WTC11 (cell line): Measurements from ENCODE around the gene ZNF700.

Source experiments
- NFE2L1 ChIP-seq: sonication (generic); formaldehyde crosslinking; IDR thresholded peaks from 2 replicates; pipeline ENCODE4 v1.8.1; 2023; ENCODE audit warnings: missing genetic modification reagents
- NR2C2 ChIP-seq: sonication (generic); formaldehyde crosslinking; IDR thresholded peaks from 2 replicates; pipeline ENCODE4 v1.8.0; 2022; ENCODE audit warnings: mild to moderate bottlenecking, missing genetic modification reagents
- NR3C1 ChIP-seq: sonication (generic); formaldehyde crosslinking; conservative IDR thresholded peaks from 2 replicates; pipeline ENCODE4 v1.8.1; 2023; ENCODE audit warnings: low read depth, mild to moderate bottlenecking, missing genetic modification reagents
- TP53 ChIP-seq: sonication (generic); formaldehyde crosslinking; IDR thresholded peaks from 2 replicates; pipeline ENCODE4 v1.8.1; 2023; ENCODE audit warnings: mild to moderate bottlenecking, missing genetic modification reagents
- ZNF138 ChIP-seq: sonication (generic); formaldehyde crosslinking; conservative IDR thresholded peaks from 2 replicates; pipeline ENCODE4 v1.8.1; 2022; ENCODE audit warnings: mild to moderate bottlenecking, moderate library complexity, missing genetic modification reagents
- ZNF317 ChIP-seq: sonication (generic); formaldehyde crosslinking; IDR thresholded peaks from 2 replicates; pipeline ENCODE4 v1.8.1; 2023; ENCODE audit warnings: low read depth, mild to moderate bottlenecking, moderate library complexity, missing genetic modification reagents, borderline replicate concordance
- ZNF396 ChIP-seq: fragments of 250-450 bp; sonication (Bioruptor Pico); IDR thresholded peaks from 2 replicates; pipeline ENCODE4 v1.8.0; 2021; ENCODE audit warnings: mild to moderate bottlenecking, moderate library complexity, borderline replicate concordance
- TF ChIP-seq, protein P1 (sequence below): fragments of 200-600 bp; IDR thresholded peaks from 2 replicates; pipeline ENCODE4 v1.8.0; 2022; ENCODE audit warnings: antibody characterized with exemption
- TF ChIP-seq, protein P2 (sequence below): sonication (generic); formaldehyde crosslinking; IDR thresholded peaks from 2 replicates; pipeline ENCODE4 v1.8.1; 2022; ENCODE audit warnings: missing genetic modification reagents, borderline replicate concordance
- TF ChIP-seq, protein P3 (sequence below): sonication (generic); formaldehyde crosslinking; IDR thresholded peaks from 2 replicates; pipeline ENCODE4 v1.8.1; 2023; ENCODE audit warnings: mild to moderate bottlenecking, moderate library complexity, missing genetic modification reagents
- TF ChIP-seq, protein P4 (sequence below): sonication (generic); formaldehyde crosslinking; IDR thresholded peaks from 2 replicates; pipeline ENCODE4 v1.8.1; 2023; ENCODE audit warnings: mild to moderate bottlenecking, missing genetic modification reagents, moderate library complexity

DNA sequence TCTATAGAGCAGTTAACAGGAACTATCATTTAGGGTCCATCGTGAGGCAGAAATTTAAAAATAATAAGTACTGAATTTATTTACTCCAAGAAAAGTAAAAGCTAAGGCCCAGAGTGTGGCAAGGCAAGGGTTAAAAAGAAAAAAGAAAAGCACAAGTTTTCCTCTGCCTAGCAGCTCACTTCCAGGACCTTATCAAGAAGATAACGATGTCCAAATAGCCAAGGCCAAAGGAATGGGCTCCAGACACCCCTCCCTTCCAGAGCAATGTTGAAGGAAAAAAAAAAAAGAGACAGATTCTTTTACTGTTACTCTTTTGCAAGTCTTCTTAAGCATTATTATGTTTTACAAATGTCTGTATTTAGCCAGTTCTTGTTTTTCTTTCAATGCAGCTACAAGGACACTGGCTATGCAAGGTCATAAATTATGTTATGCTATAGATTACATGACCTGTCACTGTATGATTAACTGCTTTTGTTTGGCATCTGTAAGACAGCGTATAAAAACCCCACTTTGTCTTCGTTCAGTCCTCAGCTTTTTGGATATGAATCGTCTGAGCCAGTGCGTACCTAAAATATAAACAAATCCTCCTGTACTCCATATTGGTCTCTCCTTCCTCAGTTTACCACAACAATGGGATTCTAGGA lies 2.9 kb upstream of the ZNF700 start:
- TF ChIP-seq, protein P1, sequence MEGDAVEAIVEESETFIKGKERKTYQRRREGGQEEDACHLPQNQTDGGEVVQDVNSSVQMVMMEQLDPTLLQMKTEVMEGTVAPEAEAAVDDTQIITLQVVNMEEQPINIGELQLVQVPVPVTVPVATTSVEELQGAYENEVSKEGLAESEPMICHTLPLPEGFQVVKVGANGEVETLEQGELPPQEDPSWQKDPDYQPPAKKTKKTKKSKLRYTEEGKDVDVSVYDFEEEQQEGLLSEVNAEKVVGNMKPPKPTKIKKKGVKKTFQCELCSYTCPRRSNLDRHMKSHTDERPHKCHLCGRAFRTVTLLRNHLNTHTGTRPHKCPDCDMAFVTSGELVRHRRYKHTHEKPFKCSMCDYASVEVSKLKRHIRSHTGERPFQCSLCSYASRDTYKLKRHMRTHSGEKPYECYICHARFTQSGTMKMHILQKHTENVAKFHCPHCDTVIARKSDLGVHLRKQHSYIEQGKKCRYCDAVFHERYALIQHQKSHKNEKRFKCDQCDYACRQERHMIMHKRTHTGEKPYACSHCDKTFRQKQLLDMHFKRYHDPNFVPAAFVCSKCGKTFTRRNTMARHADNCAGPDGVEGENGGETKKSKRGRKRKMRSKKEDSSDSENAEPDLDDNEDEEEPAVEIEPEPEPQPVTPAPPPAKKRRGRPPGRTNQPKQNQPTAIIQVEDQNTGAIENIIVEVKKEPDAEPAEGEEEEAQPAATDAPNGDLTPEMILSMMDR, result no peak
- no peak for TF ChIP-seq NR2C2
- no peak for TF ChIP-seq TP53 (CRISPR knock-in tag)
- TF ChIP-seq, protein P2, sequence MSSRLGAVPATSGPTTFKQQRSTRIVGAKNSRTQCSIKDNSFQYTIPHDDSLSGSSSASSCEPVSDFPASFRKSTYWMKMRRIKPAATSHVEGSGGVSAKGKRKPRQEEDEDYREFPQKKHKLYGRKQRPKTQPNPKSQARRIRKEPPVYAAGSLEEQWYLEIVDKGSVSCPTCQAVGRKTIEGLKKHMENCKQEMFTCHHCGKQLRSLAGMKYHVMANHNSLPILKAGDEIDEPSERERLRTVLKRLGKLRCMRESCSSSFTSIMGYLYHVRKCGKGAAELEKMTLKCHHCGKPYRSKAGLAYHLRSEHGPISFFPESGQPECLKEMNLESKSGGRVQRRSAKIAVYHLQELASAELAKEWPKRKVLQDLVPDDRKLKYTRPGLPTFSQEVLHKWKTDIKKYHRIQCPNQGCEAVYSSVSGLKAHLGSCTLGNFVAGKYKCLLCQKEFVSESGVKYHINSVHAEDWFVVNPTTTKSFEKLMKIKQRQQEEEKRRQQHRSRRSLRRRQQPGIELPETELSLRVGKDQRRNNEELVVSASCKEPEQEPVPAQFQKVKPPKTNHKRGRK (CRISPR knock-in tag), result no peak
- TF ChIP-seq, protein P3, sequence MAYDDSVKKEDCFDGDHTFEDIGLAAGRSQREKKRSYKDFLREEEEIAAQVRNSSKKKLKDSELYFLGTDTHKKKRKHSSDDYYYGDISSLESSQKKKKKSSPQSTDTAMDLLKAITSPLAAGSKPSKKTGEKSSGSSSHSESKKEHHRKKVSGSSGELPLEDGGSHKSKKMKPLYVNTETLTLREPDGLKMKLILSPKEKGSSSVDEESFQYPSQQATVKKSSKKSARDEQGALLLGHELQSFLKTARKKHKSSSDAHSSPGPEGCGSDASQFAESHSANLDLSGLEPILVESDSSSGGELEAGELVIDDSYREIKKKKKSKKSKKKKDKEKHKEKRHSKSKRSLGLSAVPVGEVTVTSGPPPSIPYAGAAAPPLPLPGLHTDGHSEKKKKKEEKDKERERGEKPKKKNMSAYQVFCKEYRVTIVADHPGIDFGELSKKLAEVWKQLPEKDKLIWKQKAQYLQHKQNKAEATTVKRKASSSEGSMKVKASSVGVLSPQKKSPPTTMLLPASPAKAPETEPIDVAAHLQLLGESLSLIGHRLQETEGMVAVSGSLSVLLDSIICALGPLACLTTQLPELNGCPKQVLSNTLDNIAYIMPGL (CRISPR knock-in tag), result no peak
- TF ChIP-seq, protein P4, sequence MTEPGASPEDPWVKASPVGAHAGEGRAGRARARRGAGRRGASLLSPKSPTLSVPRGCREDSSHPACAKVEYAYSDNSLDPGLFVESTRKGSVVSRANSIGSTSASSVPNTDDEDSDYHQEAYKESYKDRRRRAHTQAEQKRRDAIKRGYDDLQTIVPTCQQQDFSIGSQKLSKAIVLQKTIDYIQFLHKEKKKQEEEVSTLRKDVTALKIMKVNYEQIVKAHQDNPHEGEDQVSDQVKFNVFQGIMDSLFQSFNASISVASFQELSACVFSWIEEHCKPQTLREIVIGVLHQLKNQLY (CRISPR knock-in tag), result no peak
- TF ChIP-seq ZNF396 (CRISPR knock-in tag), result no peak
- TF ChIP-seq NFE2L1 (CRISPR knock-in tag), result no peak
- no peak for TF ChIP-seq NR3C1
- no peak for TF ChIP-seq ZNF138 (CRISPR knock-in tag)
- TF ChIP-seq ZNF317 (CRISPR knock-in tag), result no peak
